KOPT-K1 (cell line): ENCODE data around the gene BMP2.

Experiments used
- H3K27ac ChIP-seq: fragments of 200-600 bp; sonication (generic); 2 replicates; pipeline ENCODE4 v1.5.1; 2016; ENCODE audit warnings: antibody characterized with exemption, mild to moderate bottlenecking, low read depth, low read length; ENCODE audit not compliant: poor library complexity, severe bottlenecking
- H3K36me3 ChIP-seq: fragments of 200-600 bp; sonication (generic); 2 replicates; pipeline ENCODE4 v1.5.1; 2017; ENCODE audit warnings: antibody characterized with exemption, mild to moderate bottlenecking, low read length, moderate library complexity; ENCODE audit not compliant: insufficient read depth
- H3K9me3 ChIP-seq: fragments of 200-600 bp; sonication (generic); 2 replicates; pipeline ENCODE4 v1.5.1; 2017; ENCODE audit warnings: antibody characterized with exemption, low read length, mild to moderate bottlenecking; ENCODE audit not compliant: insufficient read depth, poor library complexity, severe bottlenecking

The BMP2 gene

GRCh38 chr20:6767536-6768227 lies at the start of gene BMP2:
TSS of gene BMP2 (plus strand) at chr20:6767686. CDS start at chr20:6770127, 2,441 bp downstream.
- Histone ChIP-seq H3K36me3 (no peaks in the 10 kb centered on the region), H3K27ac (no peak within 1 kb of the TSS), H3K9me3 (no peaks in the 10 kb centered on the region)

GRCh38 chr20:6718662-6719368 lies 48.7 kb upstream of the BMP2 start:
- Histone ChIP-seq H3K9me3 (no peaks in the 10 kb centered on the region), H3K27ac (no peak overlapping the region), H3K36me3 (no peaks in the 10 kb centered on the region)

GRCh38 chr20:6719369-6719721 lies 48.1 kb upstream of the BMP2 start:
- Histone ChIP-seq H3K9me3 (no peaks in the 10 kb centered on the region), H3K36me3 (no peaks in the 10 kb centered on the region), H3K27ac (no peak overlapping the region)

GRCh38 chr20:6726761-6727160 lies 40.7 kb upstream of the BMP2 start:
- Histone ChIP-seq H3K9me3 (no peaks in the 10 kb centered on the region), H3K27ac (no peak overlapping the region), H3K36me3 (no peaks in the 10 kb centered on the region)

GRCh38 chr20:6730672-6731328 lies 36.7 kb upstream of the BMP2 start:
- Histone ChIP-seq H3K9me3 (no peaks in the 10 kb centered on the region), H3K36me3 (no peaks in the 10 kb centered on the region), H3K27ac (no peak overlapping the region)

- Histone ChIP-seq H3K9me3 (no peaks in the 10 kb centered on the region), H3K27ac (no peak overlapping the region), H3K36me3 (no peaks in the 10 kb centered on the region)
Measured at GRCh38 chr20:6732001-6732447, 35.5 kb upstream of the BMP2 start.

- Histone ChIP-seq H3K9me3 (no peaks in the 10 kb centered on the region), H3K27ac (no peak overlapping the region), H3K36me3 (no peaks in the 10 kb centered on the region)
Measured at GRCh38 chr20:6732851-6733250, 34.6 kb upstream of the BMP2 start.

- H3K36me3 ChIP-seq: no peaks in the 10 kb centered on the region
- H3K9me3 ChIP-seq: no peaks in the 10 kb centered on the region
- H3K27ac ChIP-seq: no peak overlapping the region
Measured at GRCh38 chr20:6733965-6734364, 33.5 kb upstream of the BMP2 start.

- no peaks in the 10 kb centered on the region for H3K9me3 ChIP-seq
- H3K36me3 ChIP-seq: no peaks in the 10 kb centered on the region
- H3K27ac ChIP-seq: no peak overlapping the region
Measured at GRCh38 chr20:6735942-6736845, 31.3 kb upstream of the BMP2 start.

- Histone ChIP-seq H3K36me3 (no peaks in the 10 kb centered on the region), H3K27ac (no peak overlapping the region), H3K9me3 (no peaks in the 10 kb centered on the region)
Measured at GRCh38 chr20:6739406-6739805, 28.1 kb upstream of the BMP2 start.

GRCh38 chr20:6740096-6740495 lies 27.4 kb upstream of the BMP2 start:
- H3K9me3 ChIP-seq: no peaks in the 10 kb centered on the region
- no peaks in the 10 kb centered on the region for H3K36me3 ChIP-seq
- H3K27ac ChIP-seq: no peak overlapping the region

GRCh38 chr20:6744180-6744579 lies 23.3 kb upstream of the BMP2 start:
- H3K9me3 ChIP-seq: no peaks in the 10 kb centered on the region
- no peaks in the 10 kb centered on the region for H3K36me3 ChIP-seq
- no peak overlapping the region for H3K27ac ChIP-seq

- Histone ChIP-seq H3K9me3 (no peaks in the 10 kb centered on the region), H3K36me3 (no peaks in the 10 kb centered on the region), H3K27ac (no peak overlapping the region)
Measured at GRCh38 chr20:6744805-6745204, 22.7 kb upstream of the BMP2 start.

- Histone ChIP-seq H3K27ac (no peak overlapping the region), H3K9me3 (no peaks in the 10 kb centered on the region)
Measured at GRCh38 chr20:6746901-6747609, 20.4 kb upstream of the BMP2 start.

More at GRCh38 chr20:6746901-6747609, 20.4 kb upstream of the BMP2 start:
- H3K36me3 ChIP-seq: no peaks in the 10 kb centered on the region
